Breast epithelium (tissue), 3 donors: ENCODE results near the gene TAGLN.

ENCODE experiments used
- CTCF ChIP-seq, 3 donors: fragments of 450-650 bp; IDR thresholded peaks; one replicate each; pipeline ENCODE4 v1.5.1; 2016 to 2017; ENCODE audit warnings: antibody characterized with exemption in 3 of 3, mild to moderate bottlenecking in 3 of 3, moderate library complexity in 3 of 3
- POLR2AphosphoS5 ChIP-seq, 3 donors: sonication (generic); formaldehyde crosslinking; IDR thresholded peaks; one replicate each; pipeline ENCODE4 v1.6.1; 2017; ENCODE audit warnings: antibody characterized with exemption in 3 of 3

GRCh38 chr11:117219001-117219400 lies 19.8 kb downstream of the TAGLN start:
- TF ChIP-seq CTCF (IDR thresholded peaks at IDR 0.05): no peak
- TF ChIP-seq POLR2AphosphoS5 (IDR thresholded peaks at IDR 0.05): no peak
